HepG2 (cell line): ENCODE data around the gene CYP4V2. TPM values are rescaled to one million over a fixed set of nuclear protein-coding genes. Genes with fewer than 3 reads are reported as not detected.

Experiments
- ATAC-seq: fragments of 200-7000 bp; cut with Tn5 transposase; 3 replicates; pipeline ENCODE4 v1.9.1; 2020; ENCODE audit warnings: mild to moderate bottlenecking, moderate library complexity
- BruUV-seq: library from RNA; stranded (reverse); fragments of 400-500 nt; replicated peaks from 2 replicates; lab custom pipeline; 2021; lab: Mats Ljungman, UMichigan
- CTCF ChIA-PET: fragments of 300-600 bp; formaldehyde crosslinking; extraction: SDS; loops from one replicate; lab custom pipeline; 2021; ENCODE audit warnings: low total read pairs, inconsistent platforms, low intra/inter-chr PET ratio; lab: Yijun Ruan, JAX
- POLR2A ChIA-PET: fragments of 350-600 bp; sonication (Branson Sonifier 250); formaldehyde crosslinking; loops from one replicate; lab custom pipeline; 2020; ENCODE audit warnings: antibody characterized with exemption, inconsistent platforms; lab: Yijun Ruan, JAX
- DNase-seq: peaks from one replicate; pipeline ENCODE4 v3.0.0-alpha.2; 2015; ENCODE audit warnings: low spot score
- FAIRE-seq: peaks from 3 replicates; lab custom pipeline; 2011; peaks lifted over from hg19 to GRCh38; lab: Jason Lieb, UNC
- H2AFZ ChIP-seq: one replicate; pipeline ENCODE4 v1.6.1; 2011; ENCODE audit warnings: low read length, inconsistent platforms
- H3K27ac ChIP-seq: fragments of 300-600 bp; 3 replicates; pipeline ENCODE4 v1.8.0; 2011; ENCODE audit warnings: mixed run types, mild to moderate bottlenecking, mixed read lengths, low read length, inconsistent platforms; ENCODE audit not compliant: insufficient read depth; ENCODE audit errors: extremely low read length
- H3K27me3 ChIP-seq, 2 experiments: fragments of 200-600 bp in 1 of 2; 2 replicates in 1 of 2; 3 replicates in 1 of 2; pipeline versions ENCODE4 v1.6.0 to v1.8.0; 2011; ENCODE audit warnings: low read length in 2 of 2, mild to moderate bottlenecking in 2 of 2, moderate library complexity in 2 of 2, inconsistent platforms in 1 of 2; ENCODE audit not compliant: insufficient read depth in 2 of 2, control insufficient read depth in 1 of 2
- H3K36me3 ChIP-seq, 2 experiments: fragments of 200-600 bp in 1 of 2; replicated peaks in 1 of 2; 2 replicates in 1 of 2; 3 replicates in 1 of 2; pipeline versions ENCODE4 v1.5.1 to v1.8.0; 2011; ENCODE audit warnings: low read length in 2 of 2, inconsistent platforms in 1 of 2; ENCODE audit not compliant: insufficient read depth in 2 of 2, control insufficient read depth in 1 of 2
- H3K4me1 ChIP-seq: 2 replicates; pipeline ENCODE4 v1.5.1; 2012; ENCODE audit warnings: low read length, inconsistent platforms; ENCODE audit not compliant: insufficient read depth
- H3K4me2 ChIP-seq: 2 replicates; pipeline ENCODE4 v1.6.0; 2011; ENCODE audit warnings: low read depth, low read length, inconsistent platforms
- H3K4me3 ChIP-seq, 3 experiments: fragments of 200-600 bp in 1 of 3; sonication (generic), shearing (Covaris generic) in 1 of 3; replicated peaks in 1 of 3; 2 replicates each; pipeline ENCODE4 v1.5.1; 2011 to 2016; ENCODE audit warnings: low read length in 3 of 3, inconsistent platforms in 2 of 3, low read depth in 2 of 3, mild to moderate bottlenecking in 2 of 3, control low read depth in 1 of 3, mixed read lengths in 1 of 3; ENCODE audit not compliant: insufficient read depth in 1 of 3
- H3K79me2 ChIP-seq: one replicate; pipeline ENCODE4 v1.6.1; 2011; ENCODE audit warnings: low read length, inconsistent platforms; ENCODE audit not compliant: insufficient read depth
- H3K9ac ChIP-seq: 2 replicates; pipeline ENCODE4 v1.6.0; 2011; ENCODE audit warnings: mild to moderate bottlenecking, low read depth, low read length, inconsistent platforms; ENCODE audit not compliant: insufficient read depth
- H3K9me3 ChIP-seq: 2 replicates; pipeline ENCODE4 v1.5.1; 2012; ENCODE audit warnings: mild to moderate bottlenecking, low read length
- H4K20me1 ChIP-seq: 2 replicates; pipeline ENCODE4 v1.6.0; 2011; ENCODE audit warnings: inconsistent platforms, mild to moderate bottlenecking, low read length, moderate library complexity; ENCODE audit not compliant: insufficient read depth
- BCLAF1 ChIP-seq: fragments of 450-650 bp; IDR thresholded peaks from 2 replicates; pipeline ENCODE4 v1.6.1; 2017; ENCODE audit warnings: mild to moderate bottlenecking
- CEBPG ChIP-seq: IDR thresholded peaks from 2 replicates; pipeline ENCODE4 v1.6.1; 2016
- FLYWCH1 ChIP-seq: sonication (generic); formaldehyde crosslinking; IDR thresholded peaks from 2 replicates; pipeline ENCODE4 v1.8.1; 2023; ENCODE audit warnings: mild to moderate bottlenecking, missing genetic modification reagents
- FOXC1 ChIP-seq: sonication (generic); formaldehyde crosslinking; IDR thresholded peaks from 2 replicates; pipeline ENCODE4 v1.8.0; 2022; ENCODE audit warnings: mild to moderate bottlenecking, missing genetic modification reagents, borderline replicate concordance
- GTF3A ChIP-seq: sonication (generic); formaldehyde crosslinking; conservative IDR thresholded peaks from 2 replicates; pipeline ENCODE4 v1.4.0; 2020; ENCODE audit warnings: mild to moderate bottlenecking, missing genetic modification reagents
- HMGXB3 ChIP-seq: sonication (generic); formaldehyde crosslinking; IDR thresholded peaks from 2 replicates; pipeline ENCODE4 v1.4.0; 2020; ENCODE audit warnings: missing genetic modification reagents, borderline replicate concordance
- HNF4A ChIP-seq: sonication (generic); formaldehyde crosslinking; IDR thresholded peaks from 2 replicates; pipeline ENCODE4 v1.4.0; 2020; ENCODE audit warnings: missing genetic modification reagents
- HNRNPK ChIP-seq: fragments of 200-400 bp; formaldehyde crosslinking; IDR thresholded peaks from 2 replicates; pipeline ENCODE4 v1.6.1; 2018; ENCODE audit warnings: low read length, low read depth, moderate library complexity, mild to moderate bottlenecking; ENCODE audit not compliant: poor library complexity, severe bottlenecking
- KMT2A ChIP-seq: sonication (generic); formaldehyde crosslinking; IDR thresholded peaks from 2 replicates; pipeline ENCODE4 v1.4.0; 2020; ENCODE audit warnings: missing genetic modification reagents
- POLR2AphosphoS2 ChIP-seq: IDR thresholded peaks from 2 replicates; pipeline ENCODE4 v1.6.1; 2011; ENCODE audit warnings: low read depth, low read length, improper control_type of control experiment
- RARG ChIP-seq: sonication (generic); formaldehyde crosslinking; IDR thresholded peaks from 2 replicates; pipeline ENCODE4 v1.4.0; 2020; ENCODE audit warnings: low read depth, mild to moderate bottlenecking, missing genetic modification reagents
- RNF2 ChIP-seq: fragments of 450-650 bp; conservative IDR thresholded peaks from 2 replicates; pipeline ENCODE4 v1.6.1; 2016; ENCODE audit warnings: low read depth
- ZFAT ChIP-seq: sonication (generic); formaldehyde crosslinking; conservative IDR thresholded peaks from 2 replicates; pipeline ENCODE4 v1.8.1; 2023; ENCODE audit warnings: missing genetic modification reagents, inconsistent platforms
- ZFY ChIP-seq: sonication (generic); formaldehyde crosslinking; IDR thresholded peaks from 2 replicates; pipeline ENCODE4 v1.4.0; 2020; ENCODE audit warnings: missing genetic modification reagents
- ZNF143 ChIP-seq: sonication (generic); formaldehyde crosslinking; IDR thresholded peaks from 2 replicates; pipeline ENCODE4 v1.4.0; 2020; ENCODE audit warnings: missing genetic modification reagents
- ZNF335 ChIP-seq: sonication (generic); formaldehyde crosslinking; IDR thresholded peaks from 2 replicates; pipeline ENCODE4 v1.4.0; 2020; ENCODE audit warnings: missing genetic modification reagents
- ZNF83 ChIP-seq: sonication (generic); formaldehyde crosslinking; IDR thresholded peaks from 2 replicates; pipeline ENCODE4 v1.4.0; 2020; ENCODE audit warnings: missing genetic modification reagents, mild to moderate bottlenecking, borderline replicate concordance
- ZSCAN20 ChIP-seq: sonication (generic); formaldehyde crosslinking; IDR thresholded peaks from 2 replicates; pipeline ENCODE4 v1.4.0; 2020; ENCODE audit warnings: missing genetic modification reagents, mild to moderate bottlenecking, borderline replicate concordance
- WGBS: methylation state at CpG from one replicate; pipeline ENCODE4 v1.1.6; 2017; ENCODE audit warnings: low lambda C conversion rate; 5-methylcytosine and 5-hydroxymethylcytosine counted together
- in situ Hi-C: cut with HindIII; loops from 2 replicates; pipeline ENCODE4 v1.10.0; 2017; ENCODE audit warnings: low pct_unique_long_range_greater_than_20kb; ENCODE audit not compliant: extremely low pct_ligation_motif_present
- intact Hi-C: fragments of 100-400 bp; cut with micrococcal nuclease; formaldehyde crosslinking; loops from one replicate; pipeline ENCODE4 v1.10.0; 2022; ENCODE audit not compliant: unreplicated experiment
- polyA plus RNA-seq, 8 experiments: library from polyadenylated mRNA; depleted of rRNA in 3 of 8; stranded (reverse) in 7 of 8; unstranded in 1 of 8; fragments of >200 nt; fragmentation: Illumina TruSeq in 4 of 8; extraction: Trizol in 4 of 8; gene quantifications; 2 replicates each; pipeline versions ENCODE4 v1.2.1 to v1.2.3, GENCODE V29; 2011 to 2016; ENCODE audit warnings: low read depth in 4 of 8, missing spikeins in 1 of 8, mixed read lengths in 1 of 8; ENCODE audit not compliant: insufficient read depth in 1 of 8
- total RNA-seq, 5 experiments: library from RNA; depleted of rRNA; stranded (reverse); fragments of >200 nt; fragmentation: Illumina TruSeq; extraction: Trizol; gene quantifications; 2 replicates each; pipeline ENCODE4 v1.2.3, GENCODE V29; 2016; ENCODE audit warnings: low read depth in 1 of 5
- TF ChIP-seq, protein P1 (sequence below): sonication (generic); formaldehyde crosslinking; IDR thresholded peaks from 2 replicates; pipeline ENCODE4 v1.4.0; 2020; ENCODE audit warnings: missing genetic modification reagents

The CYP4V2 gene
- total and polyA plus RNA-seq, 2 of the 13 experiments (the other 11 are each of a cell fraction or from before 2014, with no cell fraction given), result 4.7 to 7.2 TPM

DNA sequence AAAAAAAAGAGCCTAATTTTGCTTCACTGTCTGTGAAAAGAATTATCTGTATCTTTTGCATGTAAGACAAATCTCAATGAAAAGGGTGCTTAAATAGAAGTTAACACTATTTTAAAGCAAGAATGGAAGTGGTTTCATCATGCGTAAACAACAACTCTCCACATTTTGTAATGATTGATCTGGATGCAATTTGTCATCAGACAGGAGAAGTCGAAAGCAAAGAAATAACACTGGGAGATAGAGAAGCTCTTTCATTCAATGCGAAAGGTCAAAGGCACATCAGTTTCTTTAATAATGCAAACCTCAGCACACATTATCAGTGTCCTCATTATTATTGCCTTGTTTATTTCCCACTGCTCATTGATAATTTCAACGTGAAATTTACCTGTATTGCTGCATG is 44.8 kb downstream of the CYP4V2 start:
- Histone ChIP-seq H3K4me2 (no peak overlapping the region), H3K36me3 (no peaks in the 10 kb centered on the region), H3K79me2 (no peaks in the 10 kb centered on the region), H3K4me3 (no peak overlapping the region), H3K9me3 (no peaks in the 10 kb centered on the region), H3K4me1 (no peaks in the 10 kb centered on the region), H4K20me1 (no peaks in the 10 kb centered on the region), H3K9ac (no peak overlapping the region), H3K27me3 (no peaks in the 10 kb centered on the region; a peak in 1 of 5 replicates), H2AFZ (no peak overlapping the region), H3K27ac (no peak overlapping the region)
- ATAC-seq (no peak), DNase-seq (no peak), FAIRE-seq (no peak)
- in situ Hi-C loops (no loop called here), intact Hi-C loops (no loop called here)
- TF ChIP-seq, protein P1, sequence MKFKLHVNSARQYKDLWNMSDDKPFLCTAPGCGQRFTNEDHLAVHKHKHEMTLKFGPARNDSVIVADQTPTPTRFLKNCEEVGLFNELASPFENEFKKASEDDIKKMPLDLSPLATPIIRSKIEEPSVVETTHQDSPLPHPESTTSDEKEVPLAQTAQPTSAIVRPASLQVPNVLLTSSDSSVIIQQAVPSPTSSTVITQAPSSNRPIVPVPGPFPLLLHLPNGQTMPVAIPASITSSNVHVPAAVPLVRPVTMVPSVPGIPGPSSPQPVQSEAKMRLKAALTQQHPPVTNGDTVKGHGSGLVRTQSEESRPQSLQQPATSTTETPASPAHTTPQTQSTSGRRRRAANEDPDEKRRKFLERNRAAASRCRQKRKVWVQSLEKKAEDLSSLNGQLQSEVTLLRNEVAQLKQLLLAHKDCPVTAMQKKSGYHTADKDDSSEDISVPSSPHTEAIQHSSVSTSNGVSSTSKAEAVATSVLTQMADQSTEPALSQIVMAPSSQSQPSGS (CRISPR knock-in tag), result no peak
- no peak for TF ChIP-seq GTF3A (CRISPR knock-in tag)
- no peak for TF ChIP-seq ZNF143 (CRISPR knock-in tag)
- no peak for TF ChIP-seq HNF4A (CRISPR knock-in tag)
- no peak for TF ChIP-seq ZSCAN20
- no peak for TF ChIP-seq RNF2
- TF ChIP-seq FLYWCH1 (CRISPR knock-in tag), result no peak
- TF ChIP-seq ZNF335, result no peak
- TF ChIP-seq ZFY (CRISPR knock-in tag), result no peak
- no peak for TF ChIP-seq BCLAF1
- no peak for TF ChIP-seq RARG (CRISPR knock-in tag)
- no peak for TF ChIP-seq POLR2AphosphoS2
- TF ChIP-seq KMT2A, result no peak
- no peak for TF ChIP-seq ZNF83 (CRISPR knock-in tag)
- TF ChIP-seq ZFAT (CRISPR knock-in tag), result no peak
- no peak for TF ChIP-seq CEBPG (CRISPR knock-in tag)
- TF ChIP-seq FOXC1 (CRISPR knock-in tag), result no peak
- TF ChIP-seq HMGXB3 (CRISPR knock-in tag), result no peak
- TF ChIP-seq HNRNPK, result no peak
- POLR2A ChIA-PET, result no interaction called here
- CTCF ChIA-PET, result no interaction called here
- 59% methylated on average over 4 of the region's 4 CpGs for WGBS
- no TSS peak for BruUV-seq
